ENCODE data around the gene PCP4.

PCP4 gene

GRCh38 chr21:39972976-39973770 lies 105.9 kb downstream of the PCP4 start:
- no peak for DNase-seq (ENCODE audit: low read depth)

GRCh38 chr21:39976800-39977199 lies 109.6 kb downstream of the PCP4 start:
- DNase-seq (ENCODE audit: low read depth), result no peak
